ENCODE results near the gene SIPA1.
"Not testable (repeated sequence)": the region's sequence is repeated elsewhere in the genome, so short reads cannot be mapped to it uniquely, and the experiment has no call there.

The SIPA1 gene

DNA sequence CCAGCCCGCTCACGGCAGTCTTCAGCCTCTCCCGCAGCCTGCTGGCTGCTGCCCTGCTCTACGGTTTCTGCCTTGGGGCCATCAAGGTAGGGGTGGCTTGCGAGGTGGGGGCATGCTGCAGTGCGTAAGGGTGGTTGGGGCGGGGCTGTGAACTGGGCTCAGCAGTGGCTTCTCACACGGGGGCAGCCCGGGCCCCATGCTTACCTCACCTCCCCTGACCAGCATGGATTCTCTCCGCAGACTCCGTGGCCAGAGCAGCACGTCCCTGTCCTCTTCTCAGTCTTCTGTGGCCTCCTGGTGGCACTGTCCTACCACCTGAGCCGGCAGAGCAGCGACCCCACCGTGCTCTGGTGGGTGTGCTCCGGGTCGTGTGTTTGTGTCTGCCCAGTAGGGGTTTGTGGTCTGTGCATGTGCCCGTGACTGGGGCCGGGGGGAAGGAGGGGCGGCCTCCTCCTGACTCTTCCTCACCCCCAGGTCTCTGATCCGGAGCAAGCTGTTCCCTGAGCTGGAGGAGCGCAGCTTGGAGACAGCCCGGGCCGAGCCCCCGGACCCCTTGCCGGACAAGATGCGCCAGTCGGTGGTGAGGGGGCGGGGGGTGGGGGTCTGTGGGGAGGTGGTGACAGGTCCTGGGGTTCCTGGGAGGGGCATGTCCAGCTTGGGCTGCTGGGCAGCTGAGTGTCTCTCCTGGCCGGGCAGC is 12.8 kb upstream of the SIPA1 start:
- no peak for DNase-seq

DNA sequence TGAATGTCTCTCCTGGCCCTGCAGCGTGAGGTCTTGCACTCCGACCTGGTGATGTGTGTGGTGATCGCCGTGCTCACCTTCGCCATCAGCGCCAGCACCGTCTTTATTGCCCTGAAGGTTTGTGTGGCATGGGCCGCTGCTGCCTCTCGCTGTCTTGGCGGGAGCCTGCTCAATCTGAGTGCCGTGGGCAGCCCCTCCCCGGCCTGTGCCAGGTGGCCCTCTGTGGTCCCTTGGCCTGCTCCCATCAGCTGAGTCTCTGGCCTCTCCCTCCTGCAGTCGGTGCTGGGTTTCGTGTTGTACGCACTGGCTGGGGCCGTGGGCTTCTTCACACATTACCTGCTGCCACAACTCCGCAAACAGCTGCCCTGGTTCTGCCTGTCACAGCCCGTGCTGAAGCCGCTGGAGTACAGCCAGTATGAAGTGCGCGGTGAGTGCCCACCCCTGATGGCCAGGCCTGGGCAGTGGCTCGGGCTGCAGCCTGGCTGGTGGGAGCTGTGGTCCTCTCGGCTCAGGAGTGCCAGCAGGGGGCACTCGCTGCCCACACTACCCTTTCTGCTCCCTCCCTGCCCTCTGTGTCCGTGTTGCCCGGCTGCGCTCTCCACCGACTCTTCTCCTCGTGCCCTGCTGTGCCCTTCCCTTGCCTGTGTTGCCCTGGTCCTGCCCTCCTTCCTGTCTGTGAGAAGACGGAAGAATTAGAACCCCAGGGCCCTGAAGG is 12.1 kb upstream of the SIPA1 start:
- DNase-seq, result no peak

DNA sequence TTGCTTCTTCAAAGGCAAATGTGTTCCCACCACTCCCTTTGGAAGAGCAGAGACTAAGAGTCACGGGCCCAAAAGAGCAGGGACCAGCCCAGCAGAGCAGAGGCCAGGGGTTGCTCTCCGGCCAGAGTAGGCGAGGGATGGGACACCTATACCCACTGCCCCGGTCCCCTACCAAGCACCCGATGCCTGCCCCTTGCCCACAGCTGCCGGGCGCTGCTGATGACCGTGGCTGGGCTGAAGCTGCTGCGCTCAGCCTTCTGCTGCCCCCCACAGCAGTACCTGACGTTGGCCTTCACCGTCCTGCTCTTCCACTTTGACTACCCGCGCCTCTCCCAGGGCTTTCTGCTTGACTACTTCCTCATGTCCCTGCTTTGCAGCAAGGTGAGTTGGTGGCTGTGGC is 10.7 kb upstream of the SIPA1 start:
- DNase-seq, result no peak

DNA sequence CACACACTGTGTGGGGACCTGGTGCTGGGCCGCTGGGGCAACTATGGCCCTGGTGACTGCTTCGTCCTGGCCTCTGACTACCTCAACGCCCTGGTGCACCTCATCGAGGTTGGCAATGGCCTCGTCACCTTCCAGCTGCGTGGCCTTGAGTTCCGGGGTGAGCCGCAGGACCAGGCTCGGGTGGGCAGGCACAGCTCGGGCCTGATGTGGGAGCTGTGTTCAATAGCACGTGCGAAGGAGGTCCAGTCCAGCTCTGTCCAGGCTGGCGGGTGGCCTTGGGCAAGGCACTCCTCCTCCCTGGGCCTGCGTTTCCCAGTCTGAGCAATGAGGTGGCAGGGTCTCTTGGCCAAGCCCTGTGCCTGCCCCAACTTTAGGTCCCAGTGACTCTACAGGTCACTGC is 8.3 kb upstream of the SIPA1 start:
- DNase-seq, result no peak

DNA sequence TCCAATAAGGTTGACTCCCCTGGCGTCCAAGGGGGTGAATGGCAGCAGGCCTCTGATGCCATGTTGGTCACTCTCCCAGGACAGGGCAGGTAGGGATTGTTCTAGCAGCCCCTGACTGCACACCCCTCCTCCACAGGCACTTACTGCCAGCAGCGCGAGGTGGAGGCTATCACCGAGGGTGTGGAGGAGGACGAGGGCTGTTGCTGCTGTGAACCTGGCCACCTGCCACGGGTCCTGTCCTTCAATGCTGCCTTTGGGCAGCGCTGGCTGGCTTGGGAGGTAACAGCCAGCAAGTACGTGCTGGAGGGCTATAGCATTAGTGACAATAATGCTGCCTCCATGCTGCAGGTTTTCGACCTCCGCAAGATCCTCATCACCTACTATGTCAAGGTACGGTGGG is 7.7 kb upstream of the SIPA1 start:
- no peak for DNase-seq

- no peak for DNase-seq
Observed at GRCh38 chr11:65633390-65634108, 4.4 kb upstream of the SIPA1 start.

GRCh38 chr11:65634109-65634436 is 3.8 kb upstream of the SIPA1 start:
- DNase-seq, result no peak

DNA sequence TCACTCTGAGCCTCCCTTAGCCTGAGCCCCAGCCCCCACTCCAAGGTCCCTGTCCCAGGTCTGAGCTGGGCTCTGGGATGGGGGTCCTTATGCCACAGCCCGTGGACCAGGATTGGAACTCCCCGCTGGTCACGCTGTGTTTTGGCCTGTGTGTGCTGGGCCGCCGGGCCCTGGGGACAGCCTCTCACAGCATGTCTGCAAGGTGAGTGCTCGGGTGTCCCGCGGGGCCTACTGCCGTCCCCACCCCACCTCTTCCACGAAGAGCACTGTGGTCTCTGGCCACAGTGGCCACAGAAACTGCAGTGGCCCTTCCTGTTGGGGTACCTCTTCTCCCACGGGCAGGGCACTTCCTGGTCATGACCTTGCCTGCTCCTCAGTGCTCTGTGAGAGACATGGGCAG is 3.5 kb upstream of the SIPA1 start:
- DNase-seq, result no peak

GRCh38 chr11:65634905-65635731 is 2.8 kb upstream of the SIPA1 start:
- DNase-seq, result no peak

DNA sequence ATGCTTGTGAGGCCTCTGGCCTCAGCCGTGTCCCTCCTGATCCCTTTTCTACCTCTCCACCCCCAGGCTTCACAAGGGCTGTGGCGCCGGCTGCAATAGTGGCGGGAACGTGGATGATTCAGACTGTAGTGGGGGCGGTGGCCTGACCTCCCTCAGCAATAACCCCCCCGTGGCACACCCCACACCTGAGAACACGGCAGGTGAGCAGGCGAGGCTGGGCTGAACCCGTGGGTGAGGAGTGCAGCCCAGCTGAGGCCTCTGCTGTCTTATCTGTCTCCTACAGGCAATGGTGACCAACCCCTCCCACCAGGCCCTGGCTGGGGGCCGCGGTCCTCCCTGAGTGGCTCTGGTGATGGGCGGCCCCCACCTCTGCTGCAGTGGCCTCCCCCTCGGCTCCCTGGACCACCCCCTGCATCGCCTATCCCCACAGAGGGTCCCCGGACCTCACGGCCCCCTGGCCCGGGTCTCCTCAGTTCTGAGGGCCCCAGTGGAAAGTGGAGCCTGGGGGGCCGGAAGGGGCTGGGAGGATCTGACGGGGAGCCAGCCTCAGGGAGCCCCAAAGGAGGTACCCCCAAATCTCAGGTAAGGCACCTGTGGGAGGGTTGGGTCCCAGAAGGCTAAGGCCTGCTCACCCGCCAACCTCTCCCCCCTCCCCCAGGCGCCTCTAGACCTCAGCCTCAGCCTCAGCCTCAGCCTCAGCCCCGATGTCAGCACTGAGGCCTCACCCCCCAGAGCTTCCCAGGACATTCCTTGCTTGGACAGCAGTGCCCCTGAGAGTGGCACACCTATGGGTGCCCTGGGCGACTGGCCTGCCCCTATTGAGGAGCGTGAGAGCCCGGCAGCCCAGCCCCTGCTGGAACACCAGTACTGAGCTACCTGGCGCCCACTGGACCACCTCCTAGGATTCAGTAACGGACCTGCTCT is 1.5 kb upstream of the SIPA1 start:
- DNase-seq, result no peak

GRCh38 chr11:65637032-65637557 is 806 bp upstream of the SIPA1 start:
- no peak for DNase-seq

DNA sequence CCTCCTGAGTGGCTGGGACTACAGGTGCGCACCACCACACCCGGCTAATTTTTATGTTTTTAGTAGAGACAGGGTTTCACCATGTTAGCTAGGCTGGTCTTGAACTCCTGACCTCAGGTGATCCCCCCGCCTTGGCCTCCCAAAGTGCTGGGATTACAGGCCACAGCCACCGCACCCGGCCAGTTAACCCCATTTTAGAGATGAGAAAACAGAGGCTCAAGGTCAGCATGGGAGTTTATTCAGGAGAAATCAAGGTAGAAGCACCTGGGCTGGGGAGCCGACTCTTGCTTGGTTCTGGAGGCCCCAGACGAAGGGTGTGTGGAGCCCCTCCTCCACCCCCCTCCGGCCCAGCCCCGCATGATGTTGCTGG is 1.3 kb downstream of the SIPA1 start:
- DNase-seq, result not testable (repeated sequence)

- DNase-seq, result no peak
Observed at GRCh38 chr11:65639623-65640482, 2.0 kb downstream of the SIPA1 start.

GRCh38 chr11:65640483-65641296 is 2.8 kb downstream of the SIPA1 start:
- no peak for DNase-seq

- no peak for DNase-seq
Observed at GRCh38 chr11:65641297-65642013, 3.6 kb downstream of the SIPA1 start.

DNA sequence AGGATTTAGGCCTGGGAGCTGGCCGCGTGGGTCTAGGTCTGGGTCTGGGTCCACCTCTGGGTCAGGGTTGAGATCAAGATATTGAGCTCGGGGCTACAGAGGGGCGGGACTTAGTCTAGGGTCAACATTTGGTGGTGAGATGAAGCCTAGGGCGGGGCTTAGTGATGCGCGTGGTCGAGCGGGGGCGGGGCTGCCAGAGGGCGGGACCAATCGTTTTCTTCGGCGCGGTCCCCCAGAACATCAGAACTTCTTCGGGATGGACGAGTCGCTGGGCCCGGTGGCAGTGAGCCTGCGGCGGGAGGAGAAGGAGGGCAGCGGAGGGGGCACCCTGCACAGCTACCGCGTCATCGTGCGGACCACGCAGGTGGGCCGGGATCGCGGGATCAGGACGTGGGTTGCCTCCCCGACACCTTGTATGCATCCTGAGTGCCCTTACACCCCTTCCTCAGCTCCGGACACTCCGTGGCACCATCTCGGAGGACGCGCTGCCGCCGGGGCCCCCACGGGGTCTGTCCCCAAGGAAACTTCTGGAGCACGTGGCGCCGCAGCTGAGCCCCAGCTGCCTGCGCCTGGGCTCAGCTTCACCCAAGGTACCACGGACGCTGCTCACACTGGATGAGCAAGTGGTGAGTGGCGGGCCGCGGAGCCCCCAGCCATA is 4.2 kb downstream of the SIPA1 start:
- DNase-seq, result no peak

DNA sequence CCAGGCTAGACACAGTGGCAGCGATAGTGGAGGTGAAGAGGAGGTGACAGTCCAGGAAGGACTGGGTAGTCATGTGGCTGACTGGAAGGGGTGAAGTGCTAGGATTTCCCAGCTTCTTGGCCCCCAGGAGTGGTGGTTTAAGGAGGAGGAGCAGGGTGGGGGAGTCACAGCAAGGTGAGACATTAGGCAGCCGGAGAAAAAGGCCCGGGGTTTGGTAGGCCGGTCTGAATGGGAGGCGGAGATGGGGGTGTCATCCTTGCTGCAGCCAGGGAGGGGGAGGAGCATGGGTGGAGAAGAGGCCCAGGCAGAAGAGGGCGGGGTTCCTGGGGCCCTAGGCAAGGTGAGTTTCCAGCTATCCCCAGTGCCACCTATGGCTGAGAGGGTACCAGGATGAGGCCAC is 6.1 kb downstream of the SIPA1 start:
- DNase-seq, result no peak

GRCh38 chr11:65644837-65645236 is 6.9 kb downstream of the SIPA1 start:
- DNase-seq, result no peak

- DNase-seq, result no peak
Observed at GRCh38 chr11:65645710-65646109, 7.8 kb downstream of the SIPA1 start.
